ENCODE data around the gene NEMP2. TPM values are rescaled to one million over a fixed set of nuclear protein-coding genes. Genes with fewer than 3 reads are reported as not detected.

The NEMP2 gene
- total and polyA plus RNA-seq, 4 donors, result 0.67 to 6.1 (median 2.8) TPM

DNA sequence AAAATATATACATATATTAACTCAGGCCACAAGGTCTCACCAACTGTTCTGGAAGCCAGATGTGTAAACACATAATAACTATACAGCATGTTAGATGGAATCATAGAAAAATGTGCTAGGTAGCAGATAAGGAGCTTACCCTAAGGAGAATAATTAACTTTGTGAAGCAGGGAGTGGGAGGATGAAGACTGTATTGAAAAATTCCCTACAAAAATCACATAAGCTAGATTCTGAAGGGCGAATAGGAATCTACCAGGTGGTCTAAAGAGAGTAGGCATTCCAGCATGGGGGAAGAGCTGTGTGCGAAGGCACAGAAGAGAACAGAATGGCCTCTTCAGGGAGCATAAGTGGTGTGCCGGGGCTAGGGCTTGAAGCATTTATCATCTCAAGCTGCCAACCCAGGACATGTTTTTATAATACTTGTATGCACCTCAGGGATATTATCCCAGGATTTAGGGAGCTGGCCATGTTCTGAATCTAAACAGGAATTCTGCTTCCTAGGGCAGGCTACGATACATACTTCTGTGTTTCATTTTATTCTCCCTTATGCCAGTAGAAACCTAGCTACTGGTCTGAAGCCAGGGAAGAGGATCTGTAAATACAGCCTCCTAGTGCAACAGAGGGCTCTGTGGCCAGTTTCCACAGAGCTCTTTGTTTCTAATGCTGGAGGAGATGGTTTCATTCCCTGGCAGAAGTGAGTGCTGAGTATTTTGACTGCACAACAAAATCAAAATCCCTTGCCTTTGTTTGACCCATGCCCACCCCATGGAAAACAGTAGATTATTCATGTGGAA is 56.7 kb downstream of the NEMP2 start:
- Histone ChIP-seq H3K9me3 (ENCODE audit: control insufficient read depth in 4 of 4, low read length in 3 of 4) (no peaks in the 10 kb centered on the region), H3K36me3 (ENCODE audit: control insufficient read depth in 4 of 4, insufficient read depth in 3 of 4, low read depth in 1 of 4, low read length in 3 of 4) (no peaks in the 10 kb centered on the region), H3K27me3 (ENCODE audit: control insufficient read depth in 4 of 4, insufficient read depth in 4 of 4, low read length in 3 of 4) (no peaks in the 10 kb centered on the region), H3K9ac (ENCODE audit: low read depth in 1 of 2, low read length in 2 of 2) (no peak overlapping the region), H3K4me1 (ENCODE audit: control insufficient read depth in 4 of 4, insufficient read depth in 4 of 4, low read length in 3 of 4) (peaks cover 0 to 3% (median 0%) of the 10 kb centered on the region in 4 donors), H3K27ac (ENCODE audit: low read depth in 1 of 2, low read length in 2 of 2) (no peak overlapping the region), H3K4me3 (ENCODE audit: low read depth in 1 of 3, low read length in 3 of 3) (no peak overlapping the region)
- no peak for DNase-seq (ENCODE audit: low spot score)
- no peak for TF ChIP-seq GABPA (IDR thresholded peaks at IDR 0.05 in 1 of 2, conservative IDR thresholded peaks at IDR 0.05 in 1 of 2)
- no peak for TF ChIP-seq REST (IDR thresholded peaks at IDR 0.05)
- TF ChIP-seq FOXA1 (IDR thresholded peaks at IDR 0.05), result no peak
- WGBS, result 56% methylated on average over 4 of the region's 4 CpGs

DNA sequence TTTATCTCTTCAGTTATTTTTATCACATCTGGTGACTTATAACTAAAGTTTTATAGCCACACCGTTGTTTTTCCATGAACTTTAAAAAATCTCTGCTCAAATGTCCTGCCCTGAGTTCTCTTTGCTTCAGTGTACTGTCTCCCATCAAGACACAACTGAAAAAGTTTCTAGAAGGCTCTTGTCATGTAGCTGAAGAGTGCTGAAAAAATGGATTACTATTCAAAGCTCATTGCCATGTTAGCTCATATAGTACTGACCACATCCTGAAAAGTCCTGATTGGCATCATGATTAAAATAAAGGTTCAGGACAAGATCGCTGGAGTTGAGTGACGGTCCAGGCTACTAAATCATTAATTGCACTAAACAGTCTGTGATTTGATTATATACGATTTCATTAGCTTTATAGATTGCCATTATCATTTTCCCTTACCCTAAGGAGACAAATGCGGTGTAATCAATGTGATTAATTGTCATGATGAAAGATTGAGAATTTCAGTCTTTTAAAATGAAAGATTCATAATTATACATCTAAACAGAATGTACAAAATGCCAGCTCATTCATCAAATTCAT is 64.2 kb downstream of the NEMP2 start:
- no peak overlapping the region for H3K9ac ChIP-seq (ENCODE audit: low read depth in 1 of 2, low read length in 2 of 2)
- no peak for DNase-seq (ENCODE audit: low spot score)
- H3K4me1 ChIP-seq (ENCODE audit: control insufficient read depth in 4 of 4, insufficient read depth in 4 of 4, low read length in 3 of 4), result no peaks in the 10 kb centered on the region
- no peaks in the 10 kb centered on the region for H3K36me3 ChIP-seq (ENCODE audit: control insufficient read depth in 4 of 4, insufficient read depth in 3 of 4, low read depth in 1 of 4, low read length in 3 of 4)
- H3K27ac ChIP-seq (ENCODE audit: low read depth in 1 of 2, low read length in 2 of 2), result no peak overlapping the region
- no peak overlapping the region for H3K4me3 ChIP-seq (ENCODE audit: low read depth in 1 of 3, low read length in 3 of 3)
- TF ChIP-seq FOXA1 (IDR thresholded peaks at IDR 0.05) (no peak), HNF4G (IDR thresholded peaks at IDR 0.05) (no peak), EGR1 (IDR thresholded peaks at IDR 0.05; ENCODE audit: low read depth in 2 of 2) (no peak), TAF1 (conservative IDR thresholded peaks at IDR 0.05) (no peak), FOXA2 (IDR thresholded peaks at IDR 0.05) (no peak), NR2F2 (IDR thresholded peaks at IDR 0.05) (no peak), GABPA (IDR thresholded peaks at IDR 0.05 in 1 of 2, conservative IDR thresholded peaks at IDR 0.05 in 1 of 2) (no peak), RXRA (IDR thresholded peaks at IDR 0.05) (no peak), HNF4A (conservative IDR thresholded peaks at IDR 0.05) (no peak)
- TF ChIP-seq, protein P1, sequence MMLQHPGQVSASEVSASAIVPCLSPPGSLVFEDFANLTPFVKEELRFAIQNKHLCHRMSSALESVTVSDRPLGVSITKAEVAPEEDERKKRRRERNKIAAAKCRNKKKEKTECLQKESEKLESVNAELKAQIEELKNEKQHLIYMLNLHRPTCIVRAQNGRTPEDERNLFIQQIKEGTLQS (IDR thresholded peaks at IDR 0.05), result no peak
- WGBS, result 90% methylated on average over 5 of the region's 5 CpGs
- no peaks in the 10 kb centered on the region for H3K9me3 ChIP-seq (ENCODE audit: control insufficient read depth in 4 of 4, low read length in 3 of 4)
- no peaks in the 10 kb centered on the region for H3K27me3 ChIP-seq (ENCODE audit: control insufficient read depth in 4 of 4, insufficient read depth in 4 of 4, low read length in 3 of 4)

DNA sequence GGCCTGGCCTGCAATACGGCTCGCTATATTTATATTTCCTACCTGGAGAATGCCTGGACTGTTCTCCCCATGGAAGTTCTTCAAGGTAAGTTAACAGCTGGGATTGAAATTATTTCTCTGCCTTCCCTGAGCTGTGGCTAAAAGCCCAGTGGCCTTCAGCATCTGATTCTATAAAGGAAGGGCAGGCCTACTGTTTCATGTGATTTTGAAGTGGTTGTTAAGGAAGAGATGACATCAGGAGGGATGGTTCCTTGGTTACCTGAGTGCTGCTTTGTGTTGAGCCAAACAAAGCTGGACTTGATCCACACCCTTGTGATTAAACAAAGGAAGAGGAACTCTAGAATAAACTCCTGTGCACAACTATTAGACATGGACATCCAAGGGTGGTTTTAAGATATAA is 64.8 kb downstream of the NEMP2 start:
- no peak overlapping the region for H3K4me3 ChIP-seq (ENCODE audit: low read depth in 1 of 3, low read length in 3 of 3)
- H3K9ac ChIP-seq (ENCODE audit: low read depth in 1 of 2, low read length in 2 of 2), result no peak overlapping the region
- H3K4me1 ChIP-seq (ENCODE audit: control insufficient read depth in 4 of 4, insufficient read depth in 4 of 4, low read length in 3 of 4), result no peaks in the 10 kb centered on the region
- H3K27me3 ChIP-seq (ENCODE audit: control insufficient read depth in 4 of 4, insufficient read depth in 4 of 4, low read length in 3 of 4), result no peaks in the 10 kb centered on the region
- no peaks in the 10 kb centered on the region for H3K9me3 ChIP-seq (ENCODE audit: control insufficient read depth in 4 of 4, low read length in 3 of 4)
- H3K27ac ChIP-seq (ENCODE audit: low read depth in 1 of 2, low read length in 2 of 2), result no peak overlapping the region
- no peak for DNase-seq (ENCODE audit: low spot score)
- H3K36me3 ChIP-seq (ENCODE audit: control insufficient read depth in 4 of 4, insufficient read depth in 3 of 4, low read depth in 1 of 4, low read length in 3 of 4), result no peaks in the 10 kb centered on the region
- 92% methylated on average over 2 of the region's 2 CpGs for WGBS
- TF ChIP-seq ZBTB33 (IDR thresholded peaks at IDR 0.05) (no peak), REST (IDR thresholded peaks at IDR 0.05) (no peak), HNF4G (IDR thresholded peaks at IDR 0.05) (no peak), YY1 (IDR thresholded peaks at IDR 0.05) (no peak), RAD21 (IDR thresholded peaks at IDR 0.05) (no peak), EGR1 (IDR thresholded peaks at IDR 0.05; ENCODE audit: low read depth in 2 of 2) (no peak), RXRA (IDR thresholded peaks at IDR 0.05) (no peak)
- TF ChIP-seq, protein P2, sequence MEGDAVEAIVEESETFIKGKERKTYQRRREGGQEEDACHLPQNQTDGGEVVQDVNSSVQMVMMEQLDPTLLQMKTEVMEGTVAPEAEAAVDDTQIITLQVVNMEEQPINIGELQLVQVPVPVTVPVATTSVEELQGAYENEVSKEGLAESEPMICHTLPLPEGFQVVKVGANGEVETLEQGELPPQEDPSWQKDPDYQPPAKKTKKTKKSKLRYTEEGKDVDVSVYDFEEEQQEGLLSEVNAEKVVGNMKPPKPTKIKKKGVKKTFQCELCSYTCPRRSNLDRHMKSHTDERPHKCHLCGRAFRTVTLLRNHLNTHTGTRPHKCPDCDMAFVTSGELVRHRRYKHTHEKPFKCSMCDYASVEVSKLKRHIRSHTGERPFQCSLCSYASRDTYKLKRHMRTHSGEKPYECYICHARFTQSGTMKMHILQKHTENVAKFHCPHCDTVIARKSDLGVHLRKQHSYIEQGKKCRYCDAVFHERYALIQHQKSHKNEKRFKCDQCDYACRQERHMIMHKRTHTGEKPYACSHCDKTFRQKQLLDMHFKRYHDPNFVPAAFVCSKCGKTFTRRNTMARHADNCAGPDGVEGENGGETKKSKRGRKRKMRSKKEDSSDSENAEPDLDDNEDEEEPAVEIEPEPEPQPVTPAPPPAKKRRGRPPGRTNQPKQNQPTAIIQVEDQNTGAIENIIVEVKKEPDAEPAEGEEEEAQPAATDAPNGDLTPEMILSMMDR (IDR thresholded peaks at IDR 0.05; ENCODE audit: low read depth, low read length, missing input control), result no peak
